Astrocyte of the hippocampus (primary cell): ENCODE measurements around the gene TMEM145.
"Not testable (repeated sequence)": the region's sequence is repeated elsewhere in the genome, so short reads cannot be mapped to it uniquely, and the experiment has no call there.

Experiments used
- DNase-seq: peaks from one replicate; pipeline ENCODE4 v3.0.0; 2011; ENCODE audit warnings: low read depth, low spot score

Gene TMEM145

GRCh38 chr19:42313096-42313839 lies at the start of gene TMEM145:
TSS of gene TMEM145 (plus strand) at chr19:42313309. CDS start at chr19:42313377, 68 bp downstream.
- DNase-seq, result peak; percentile 75

GRCh38 chr19:42266105-42266504 lies 47.0 kb upstream of the TMEM145 start:
- peak; percentile 0 for DNase-seq

GRCh38 chr19:42266928-42267603 lies 46.0 kb upstream of the TMEM145 start:
- DNase-seq, result not testable (repeated sequence)

- DNase-seq, result no peak
Measured at GRCh38 chr19:42267644-42268141, 45.4 kb upstream of the TMEM145 start.

GRCh38 chr19:42268142-42268703 lies 44.9 kb upstream of the TMEM145 start:
- peak; percentile 100 for DNase-seq

GRCh38 chr19:42268704-42269477 lies 44.2 kb upstream of the TMEM145 start, which contains the start of gene CIC:
TSS of gene CIC (plus strand) at chr19:42269252. CDS start at chr19:42271784, 2,532 bp downstream.
- DNase-seq, result peak; percentile 100

GRCh38 chr19:42269478-42270345 lies 43.4 kb upstream of the TMEM145 start:
- DNase-seq, result no peak

- peak; percentile 62 for DNase-seq
Measured at GRCh38 chr19:42270346-42271044, 42.6 kb upstream of the TMEM145 start.

- DNase-seq, result no peak
Measured at GRCh38 chr19:42271045-42271419, 42.1 kb upstream of the TMEM145 start.

- no peak for DNase-seq
Measured at GRCh38 chr19:42271861-42272534, 41.1 kb upstream of the TMEM145 start.

- DNase-seq, result no peak
Measured at GRCh38 chr19:42272535-42272897, 40.6 kb upstream of the TMEM145 start.

GRCh38 chr19:42272989-42273406 lies 40.1 kb upstream of the TMEM145 start:
- DNase-seq, result no peak

- no peak for DNase-seq
Measured at GRCh38 chr19:42273407-42274064, 39.6 kb upstream of the TMEM145 start.

- DNase-seq, result no peak
Measured at GRCh38 chr19:42274065-42274682, 38.9 kb upstream of the TMEM145 start.

GRCh38 chr19:42275103-42275502 lies 38.0 kb upstream of the TMEM145 start:
- no peak for DNase-seq

GRCh38 chr19:42275517-42275916 lies 37.6 kb upstream of the TMEM145 start:
- DNase-seq, result no peak

- DNase-seq, result no peak
Measured at GRCh38 chr19:42276284-42276683, 36.8 kb upstream of the TMEM145 start.

GRCh38 chr19:42276821-42277220 lies 36.3 kb upstream of the TMEM145 start:
- no peak for DNase-seq
